GM06990 (cell line): ENCODE data around the gene ADAM12.

Experiments used
- DNase-seq: peaks from one replicate; pipeline ENCODE4 v3.0.0-alpha.2; 2011; ENCODE audit not compliant: insufficient read length; ENCODE audit errors: extremely low read depth
- H3K27me3 ChIP-seq: replicated peaks from 2 replicates; pipeline ENCODE4 v1.6.0; 2011; ENCODE audit warnings: low read length; ENCODE audit not compliant: control insufficient read depth, insufficient read depth
- H3K36me3 ChIP-seq: 2 replicates; pipeline ENCODE4 v1.5.1; 2011; ENCODE audit warnings: low read length; ENCODE audit not compliant: control insufficient read depth, insufficient read depth
- H3K4me3 ChIP-seq: replicated peaks from 2 replicates; pipeline ENCODE4 v1.5.1; 2011; ENCODE audit warnings: low read depth, mild to moderate bottlenecking, control low read depth, low read length
- CTCF ChIP-seq: IDR thresholded peaks from 2 replicates; pipeline ENCODE4 v1.5.1; 2011; ENCODE audit warnings: low read length, control low read depth, mild to moderate bottlenecking, inconsistent platforms; ENCODE audit not compliant: insufficient read depth, poor library complexity, severe bottlenecking

The ADAM12 gene

GRCh38 chr10:126262233-126262838 lies 125.9 kb downstream of the ADAM12 start:
- Histone ChIP-seq H3K36me3 (no peaks in the 10 kb centered on the region), H3K27me3 (no peaks in the 10 kb centered on the region), H3K4me3 (no peak overlapping the region)
- TF ChIP-seq CTCF = no peak
- DNase-seq = no peak

GRCh38 chr10:126259760-126260479 lies 128.4 kb downstream of the ADAM12 start:
- H3K36me3 ChIP-seq = no peaks in the 10 kb centered on the region
- no peaks in the 10 kb centered on the region for H3K27me3 ChIP-seq
- DNase-seq = no peak
- no peak overlapping the region for H3K4me3 ChIP-seq
- TF ChIP-seq CTCF = no peak

GRCh38 chr10:126256864-126257263 lies 131.4 kb downstream of the ADAM12 start:
- Histone ChIP-seq H3K36me3 (no peaks in the 10 kb centered on the region), H3K4me3 (no peak overlapping the region), H3K27me3 (no peaks in the 10 kb centered on the region)
- TF ChIP-seq CTCF = no peak
- DNase-seq = no peak

- no peak overlapping the region for H3K4me3 ChIP-seq
- no peaks in the 10 kb centered on the region for H3K27me3 ChIP-seq
- TF ChIP-seq CTCF = no peak
- no peaks in the 10 kb centered on the region for H3K36me3 ChIP-seq
- DNase-seq = no peak
These were observed 133.0 kb downstream of the ADAM12 start for GRCh38 chr10:126255313-126255712.

- Histone ChIP-seq H3K4me3 (no peak overlapping the region), H3K36me3 (no peaks in the 10 kb centered on the region), H3K27me3 (no peaks in the 10 kb centered on the region)
- TF ChIP-seq CTCF = no peak
- DNase-seq = no peak
These were observed 134.7 kb downstream of the ADAM12 start for GRCh38 chr10:126253611-126253998.
